ENCODE results near the gene DNAJC5G.

Gene DNAJC5G

DNA sequence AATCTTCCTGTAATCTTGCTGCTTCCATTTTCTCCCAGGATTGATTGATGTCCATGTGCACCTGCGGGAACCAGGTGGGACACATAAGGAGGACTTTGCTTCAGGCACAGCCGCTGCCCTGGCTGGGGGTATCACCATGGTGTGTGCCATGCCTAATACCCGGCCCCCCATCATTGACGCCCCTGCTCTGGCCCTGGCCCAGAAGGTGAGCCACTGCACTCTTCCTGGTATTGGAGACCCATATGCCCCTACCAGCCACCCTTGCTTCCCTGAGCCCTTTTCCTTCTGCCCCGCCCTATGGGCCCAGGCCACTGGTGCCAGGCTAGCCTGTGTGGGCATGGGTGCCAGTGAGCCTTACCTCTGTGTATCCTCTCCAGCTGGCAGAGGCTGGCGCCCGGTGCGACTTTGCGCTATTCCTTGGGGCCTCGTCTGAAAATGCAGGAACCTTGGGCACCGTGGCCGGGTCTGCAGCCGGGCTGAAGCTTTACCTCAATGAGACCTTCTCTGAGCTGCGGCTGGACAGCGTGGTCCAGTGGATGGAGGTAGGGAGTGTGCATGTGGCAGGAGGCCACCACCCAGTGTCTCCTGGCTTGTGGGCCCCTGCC, 37.8 kb upstream of the DNAJC5G start:
- TF ChIP-seq, protein P1, sequence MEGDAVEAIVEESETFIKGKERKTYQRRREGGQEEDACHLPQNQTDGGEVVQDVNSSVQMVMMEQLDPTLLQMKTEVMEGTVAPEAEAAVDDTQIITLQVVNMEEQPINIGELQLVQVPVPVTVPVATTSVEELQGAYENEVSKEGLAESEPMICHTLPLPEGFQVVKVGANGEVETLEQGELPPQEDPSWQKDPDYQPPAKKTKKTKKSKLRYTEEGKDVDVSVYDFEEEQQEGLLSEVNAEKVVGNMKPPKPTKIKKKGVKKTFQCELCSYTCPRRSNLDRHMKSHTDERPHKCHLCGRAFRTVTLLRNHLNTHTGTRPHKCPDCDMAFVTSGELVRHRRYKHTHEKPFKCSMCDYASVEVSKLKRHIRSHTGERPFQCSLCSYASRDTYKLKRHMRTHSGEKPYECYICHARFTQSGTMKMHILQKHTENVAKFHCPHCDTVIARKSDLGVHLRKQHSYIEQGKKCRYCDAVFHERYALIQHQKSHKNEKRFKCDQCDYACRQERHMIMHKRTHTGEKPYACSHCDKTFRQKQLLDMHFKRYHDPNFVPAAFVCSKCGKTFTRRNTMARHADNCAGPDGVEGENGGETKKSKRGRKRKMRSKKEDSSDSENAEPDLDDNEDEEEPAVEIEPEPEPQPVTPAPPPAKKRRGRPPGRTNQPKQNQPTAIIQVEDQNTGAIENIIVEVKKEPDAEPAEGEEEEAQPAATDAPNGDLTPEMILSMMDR (conservative IDR thresholded peaks at IDR 0.05) = no peak
- no peak overlapping the region for H3K27ac ChIP-seq

DNA sequence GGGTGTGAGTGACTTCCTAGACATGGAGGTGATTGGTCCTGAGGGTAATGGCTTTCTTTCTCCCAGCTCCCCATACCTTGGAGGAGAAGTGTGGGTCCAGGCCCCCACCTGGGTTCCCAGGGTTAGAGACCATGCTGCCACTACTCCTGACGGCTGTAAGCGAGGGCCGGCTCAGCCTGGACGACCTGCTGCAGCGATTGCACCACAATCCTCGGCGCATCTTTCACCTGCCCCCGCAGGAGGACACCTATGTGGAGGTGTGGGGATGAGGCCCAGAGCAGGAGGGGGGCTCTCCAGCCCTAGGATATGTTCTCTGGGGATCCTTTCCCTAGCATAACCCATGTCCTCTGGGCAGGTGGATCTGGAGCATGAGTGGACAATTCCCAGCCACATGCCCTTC, 36.3 kb upstream of the DNAJC5G start:
- H3K27ac ChIP-seq = no peak overlapping the region
- TF ChIP-seq, protein P1 (conservative IDR thresholded peaks at IDR 0.05) = no peak

DNA sequence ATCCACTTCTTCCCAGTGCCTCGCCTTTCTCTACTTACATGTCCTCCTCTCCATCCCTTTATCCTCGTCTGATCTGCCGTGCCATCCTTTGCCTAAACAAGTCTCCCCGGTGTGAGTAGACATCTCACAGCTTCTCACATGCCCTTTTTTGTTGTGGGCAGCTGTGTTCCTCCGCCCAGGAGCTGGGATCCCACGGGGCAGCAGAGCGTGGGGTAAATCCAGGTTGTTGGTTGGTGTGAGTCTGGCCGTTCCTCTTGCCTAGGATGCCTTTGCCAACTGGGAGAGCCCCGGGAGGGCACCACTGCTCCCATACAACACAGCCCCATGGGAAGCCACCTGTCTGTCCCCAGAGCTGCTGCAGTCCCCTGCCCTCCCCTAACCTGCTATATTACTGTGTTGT, 34.8 kb upstream of the DNAJC5G start:
- no peak overlapping the region for H3K27ac ChIP-seq
- TF ChIP-seq, protein P1 (conservative IDR thresholded peaks at IDR 0.05) = no peak

DNA sequence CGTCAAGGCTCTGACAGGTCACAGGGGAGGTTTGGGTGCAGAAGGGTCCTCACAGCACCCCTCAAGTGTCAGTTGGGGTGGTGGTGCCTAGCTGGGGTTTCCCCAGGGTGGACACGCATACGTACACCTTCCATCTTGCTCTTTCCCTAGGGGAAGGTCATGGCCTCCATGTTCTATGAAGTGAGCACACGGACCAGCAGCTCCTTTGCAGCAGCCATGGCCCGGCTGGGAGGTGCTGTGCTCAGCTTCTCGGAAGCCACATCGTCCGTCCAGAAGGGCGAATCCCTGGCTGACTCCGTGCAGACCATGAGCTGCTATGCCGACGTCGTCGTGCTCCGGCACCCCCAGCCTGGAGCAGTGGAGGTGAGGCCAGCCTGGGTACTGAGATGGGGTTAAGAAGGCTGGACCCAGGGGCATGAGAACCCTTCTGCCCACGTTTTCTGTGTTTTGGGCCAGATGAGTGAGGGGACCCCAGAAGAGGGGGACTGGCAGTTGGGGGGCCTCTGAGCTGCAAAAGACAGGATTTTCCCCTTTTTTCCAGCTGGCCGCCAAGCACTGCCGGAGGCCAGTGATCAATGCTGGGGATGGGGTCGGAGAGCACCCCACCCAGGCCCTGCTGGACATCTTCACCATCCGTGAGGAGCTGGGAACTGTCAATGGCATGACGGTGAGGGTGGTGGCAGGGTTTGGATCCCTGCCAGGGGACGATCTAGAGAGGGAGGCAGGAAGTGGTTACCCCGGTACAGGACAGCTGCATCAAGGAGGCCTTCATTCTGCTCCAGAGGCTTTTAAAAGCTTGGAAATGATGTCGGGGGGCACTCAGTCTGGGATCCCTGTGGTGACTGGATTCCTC, 33.2 kb upstream of the DNAJC5G start:
- H3K27ac ChIP-seq = no peak overlapping the region

DNA sequence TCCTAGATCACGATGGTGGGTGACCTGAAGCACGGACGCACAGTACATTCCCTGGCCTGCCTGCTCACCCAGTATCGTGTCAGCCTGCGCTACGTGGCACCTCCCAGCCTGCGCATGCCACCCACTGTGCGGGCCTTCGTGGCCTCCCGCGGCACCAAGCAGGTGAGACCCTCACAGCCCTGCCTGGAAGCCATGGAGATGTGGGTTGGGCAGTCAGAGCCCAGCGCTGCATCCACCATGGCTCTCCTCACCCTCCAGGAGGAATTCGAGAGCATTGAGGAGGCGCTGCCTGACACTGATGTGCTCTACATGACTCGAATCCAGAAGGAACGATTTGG, 32.6 kb upstream of the DNAJC5G start:
- no peak overlapping the region for H3K27ac ChIP-seq
- TF ChIP-seq, protein P1 (conservative IDR thresholded peaks at IDR 0.05) = no peak

More for the DNA sequence above, 33.2 kb upstream of the DNAJC5G start:
- TF ChIP-seq, protein P1 (conservative IDR thresholded peaks at IDR 0.05) = no peak

DNA sequence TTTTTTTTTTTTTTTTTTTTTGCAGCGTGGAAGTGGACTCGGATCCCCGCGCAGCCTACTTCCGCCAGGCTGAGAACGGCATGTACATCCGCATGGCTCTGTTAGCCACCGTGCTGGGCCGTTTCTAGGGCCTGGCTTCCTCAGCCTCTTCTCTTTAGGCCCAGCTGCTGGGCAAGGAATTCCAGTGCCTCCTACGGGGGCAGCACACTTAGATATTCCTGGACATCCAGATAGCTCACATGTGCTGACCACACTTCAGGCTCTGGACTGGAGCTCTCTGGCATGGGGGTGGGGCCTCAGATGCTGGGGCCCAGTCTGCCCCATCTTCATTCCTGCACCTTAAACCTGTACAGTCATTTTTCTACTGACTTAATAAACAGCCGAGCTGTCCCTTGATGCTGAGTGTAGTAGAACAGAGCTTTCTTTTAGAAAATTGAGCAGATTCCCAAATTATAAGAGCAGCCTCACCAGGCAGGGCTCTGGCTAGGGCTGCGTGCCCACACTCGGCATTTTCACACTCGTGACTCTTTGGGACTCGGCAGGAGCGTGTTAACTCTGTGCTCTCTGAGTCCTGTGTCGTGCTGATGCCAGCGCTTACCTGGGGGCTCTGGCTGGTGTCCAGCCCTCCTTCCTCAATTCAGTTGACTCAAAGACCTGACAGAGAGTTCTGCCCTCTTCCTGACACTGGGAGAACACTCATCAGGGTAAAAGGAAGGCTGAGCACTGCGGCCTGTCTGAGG, 31.7 kb upstream of the DNAJC5G start:
- TF ChIP-seq, protein P1 (conservative IDR thresholded peaks at IDR 0.05) = no peak

DNA sequence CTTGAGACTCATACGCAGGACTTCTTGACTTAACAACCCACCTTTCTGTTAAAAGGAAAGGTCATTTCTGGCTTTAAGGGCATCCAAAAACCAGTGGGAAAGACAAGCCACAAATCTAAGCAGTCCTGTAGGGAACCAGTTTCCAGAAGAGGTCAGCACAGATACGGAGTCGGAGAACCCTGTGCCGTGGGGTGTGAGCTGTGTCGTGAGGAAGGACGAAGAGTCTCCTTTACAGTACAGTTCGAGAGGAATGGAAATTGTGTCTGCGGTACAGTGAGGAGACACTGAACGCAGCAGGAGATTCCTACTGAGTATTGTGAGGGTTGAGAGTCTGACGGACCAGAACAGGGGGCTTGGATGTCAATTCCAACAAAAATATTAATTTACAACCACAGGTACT, 30.1 kb upstream of the DNAJC5G start:
- TF ChIP-seq, protein P1 (conservative IDR thresholded peaks at IDR 0.05) = no peak
- no peak overlapping the region for H3K27ac ChIP-seq

More for the DNA sequence above, 31.7 kb upstream of the DNAJC5G start:
- no peak overlapping the region for H3K27ac ChIP-seq
